Measurements from ENCODE around the gene ATRNL1.

GRCh38 chr10:115219203-115219602 is 126.0 kb downstream of the ATRNL1 start:
- TF ChIP-seq CTCF (IDR thresholded peaks at IDR 0.05) (no peak), POLR2A (IDR thresholded peaks at IDR 0.05) (no peak)

Data from Peyer's patch (tissue), 4 donors.